ENCODE results near the gene KRT25. TPM values are rescaled to one million over a fixed set of nuclear protein-coding genes. Genes with fewer than 3 reads are reported as not detected.

KRT25 gene, protein sequence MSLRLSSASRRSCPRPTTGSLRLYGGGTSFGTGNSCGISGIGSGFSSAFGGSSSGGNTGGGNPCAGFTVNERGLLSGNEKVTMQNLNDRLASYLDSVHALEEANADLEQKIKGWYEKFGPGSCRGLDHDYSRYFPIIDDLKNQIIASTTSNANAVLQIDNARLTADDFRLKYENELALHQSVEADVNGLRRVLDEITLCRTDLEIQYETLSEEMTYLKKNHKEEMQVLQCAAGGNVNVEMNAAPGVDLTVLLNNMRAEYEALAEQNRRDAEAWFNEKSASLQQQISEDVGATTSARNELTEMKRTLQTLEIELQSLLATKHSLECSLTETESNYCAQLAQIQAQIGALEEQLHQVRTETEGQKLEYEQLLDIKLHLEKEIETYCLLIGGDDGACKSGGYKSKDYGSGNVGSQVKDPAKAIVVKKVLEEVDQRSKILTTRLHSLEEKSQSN
- not detected in 2 replicates for total RNA-seq

DNA sequence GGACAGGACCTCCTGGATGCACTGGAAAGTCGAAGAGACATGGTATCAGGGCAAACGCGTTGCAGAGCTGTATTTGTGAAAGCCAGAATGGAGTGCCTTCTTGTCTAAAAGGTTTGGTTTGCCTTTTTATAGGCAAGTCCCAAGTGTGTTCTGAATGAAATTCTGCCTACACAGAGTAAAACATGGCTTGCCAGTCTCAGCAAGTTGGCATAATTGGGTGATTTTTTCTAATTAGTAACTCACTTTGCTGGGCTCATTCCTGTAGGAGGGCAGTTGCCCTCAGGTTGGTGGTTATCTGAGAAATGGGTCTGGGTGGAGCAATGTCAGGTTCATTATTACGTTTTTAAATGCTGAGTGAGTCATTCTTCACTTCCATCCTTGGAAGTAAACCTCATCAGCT, at the start of gene KRT25:
TSS of gene KRT25 (minus strand) at position 101 of the 400 bp plus-strand sequence. CDS start at position 41, 60 bp downstream.

DNA sequence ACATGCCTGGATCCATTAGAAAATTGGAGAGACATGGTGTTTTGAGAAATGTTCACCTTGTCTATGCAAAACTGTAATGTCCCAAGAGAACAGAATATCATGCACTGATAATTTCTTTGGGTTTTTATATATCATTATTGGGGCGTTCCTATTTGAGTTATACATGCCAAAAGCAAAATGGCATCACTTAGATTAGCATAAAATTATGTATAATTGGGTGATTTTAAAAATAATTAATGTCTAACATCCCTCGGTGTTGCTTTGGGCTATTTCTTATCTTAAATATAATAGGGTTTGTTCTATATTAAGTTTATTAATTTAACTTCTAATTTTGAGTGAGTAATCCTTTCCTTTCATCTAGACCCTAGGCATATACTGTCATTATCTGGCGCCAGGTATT, 44.7 kb upstream of the KRT25 start, which contains the start of gene KRT28:
TSS of gene KRT28 (minus strand) at position 101 of the 400 bp plus-strand sequence. CDS start at position 35, 66 bp downstream.

GRCh38 chr17:40782450-40782849, 27.3 kb upstream of the KRT25 start, which contains the start of gene KRT27:
Gene KRT27, minus strand, starts transcription at chr17:40782550. Its CDS starts 57 bp downstream, at chr17:40782493.

GRCh38 chr17:40772101-40772500, 17.0 kb upstream of the KRT25 start, which contains the start of gene KRT26:
Gene KRT26, minus strand, starts transcription at chr17:40772201. Its CDS starts 88 bp downstream, at chr17:40772113.

DNA sequence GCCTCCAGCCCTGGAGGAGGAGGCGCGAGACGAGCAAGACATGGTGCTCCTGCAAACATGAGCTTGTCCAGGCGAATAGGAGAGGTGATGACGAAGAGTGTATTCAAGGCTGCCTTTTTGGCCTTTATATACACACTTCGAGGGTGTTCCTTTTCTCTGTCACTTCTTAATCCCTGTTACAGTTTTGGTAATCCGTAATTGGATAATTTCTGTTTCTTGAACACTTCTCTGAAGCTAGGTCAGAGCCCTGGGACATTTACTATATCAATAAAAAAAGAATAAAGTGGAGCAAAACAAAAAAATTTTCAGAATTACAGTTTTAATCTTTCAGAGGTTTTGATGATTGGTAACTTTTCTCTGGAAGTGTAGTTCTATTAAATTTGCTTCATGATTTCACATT, 51.5 kb downstream of the KRT25 start, which contains the start of gene KRT24:
TSS of gene KRT24 (minus strand) at position 101 of the 400 bp plus-strand sequence. CDS start at position 42, 59 bp downstream.

Other genes starting within 250 kb of the KRT25 start
- not detected in 2 replicates for gene CCR7, start 189.9 kb downstream of the KRT25 start, total RNA-seq
- gene SMARCE1, start 107.5 kb downstream of the KRT25 start, total RNA-seq = 94.0 and 121 TPM in 2 replicates
- 1.6 TPM in 2 replicates for gene KRT222, start 90.2 kb downstream of the KRT25 start, total RNA-seq
- 573 and 600 TPM in 2 replicates for gene KRT24, start 51.6 kb downstream of the KRT25 start, total RNA-seq
- gene KRT26, start 16.9 kb upstream of the KRT25 start, total RNA-seq = under 0.01 TPM in 1 of 2 replicates, not detected in the other
- 0.79 TPM in 1 of 2 replicates, not detected in the other for gene KRT27, start 27.2 kb upstream of the KRT25 start, total RNA-seq
- not detected in 2 replicates for gene KRT28, start 44.6 kb upstream of the KRT25 start, total RNA-seq
- 5.1 and 9.8 TPM in 2 replicates for gene KRT10, start 67.3 kb upstream of the KRT25 start, total RNA-seq
- not detected in 2 replicates for gene KRT12, start 111.9 kb upstream of the KRT25 start, total RNA-seq
- gene KRT20, start 129.9 kb upstream of the KRT25 start, total RNA-seq = not detected in 2 replicates
- gene KRT23, start 182.3 kb upstream of the KRT25 start, total RNA-seq = 0.79 and 1.4 TPM in 2 replicates
- not detected in 2 replicates for gene KRT39, start 211.6 kb upstream of the KRT25 start, total RNA-seq
- gene KRT40, start 229.0 kb upstream of the KRT25 start, total RNA-seq = not detected in 2 replicates
- not detected in 2 replicates for gene KRTAP3-3, start 238.8 kb upstream of the KRT25 start, total RNA-seq
- gene KRTAP3-2, start 244.6 kb upstream of the KRT25 start, total RNA-seq = not detected in 2 replicates

Data from placental epithelial cell (primary cell).